ENCODE measurements around the gene NTM. TPM values are rescaled to one million over a fixed set of nuclear protein-coding genes. Genes with fewer than 3 reads are reported as not detected.

Gene NTM
- total RNA-seq, 2 donors from 2014 or later: 0.26 to 3.6 TPM

- no peak overlapping the region for H3K27ac ChIP-seq
Measured at GRCh38 chr11:132101881-132102280, 731.5 kb downstream of the NTM start.

GRCh38 chr11:132103021-132103420, 732.6 kb downstream of the NTM start:
- TF ChIP-seq CTCF (IDR thresholded peaks at IDR 0.05) (no peak), POLR2A (IDR thresholded peaks at IDR 0.05) (no peak)
- Histone ChIP-seq H3K4me3 (no peak overlapping the region), H3K4me1 (no peaks in the 10 kb centered on the region), H3K27ac (no peak overlapping the region), H3K36me3 (replicated peaks in 1 of 2; ENCODE audit: insufficient read depth in 1 of 2, low read depth in 2 of 2) (no peaks in the 10 kb centered on the region), H3K9me3 (no peaks in the 10 kb centered on the region), H3K27me3 (no peaks in the 10 kb centered on the region)
- no peak for ATAC-seq
- no peak for DNase-seq
- intact Hi-C loops (cut with DNase I): no loop called here
- 69 to 78% methylated on average over 10 of the region's 10 CpGs for WGBS, 2 donors

More at GRCh38 chr11:132101881-132102280, 731.5 kb downstream of the NTM start:
- H3K27me3 ChIP-seq: no peaks in the 10 kb centered on the region
- no peak for DNase-seq
- H3K4me1 ChIP-seq: no peaks in the 10 kb centered on the region
- intact Hi-C loops (cut with DNase I): no loop called here
- H3K9me3 ChIP-seq: no peaks in the 10 kb centered on the region
- TF ChIP-seq CTCF (IDR thresholded peaks at IDR 0.05) (no peak), POLR2A (IDR thresholded peaks at IDR 0.05) (no peak)
- no peak for ATAC-seq
- H3K36me3 ChIP-seq (replicated peaks in 1 of 2; ENCODE audit: insufficient read depth in 1 of 2, low read depth in 2 of 2): no peaks in the 10 kb centered on the region
- no peak overlapping the region for H3K4me3 ChIP-seq
- WGBS, 2 donors: 51 to 56% methylated on average over 3 of the region's 3 CpGs

GRCh38 chr11:132106096-132106982, 735.9 kb downstream of the NTM start:
- peak in 2 of 4 donors; percentile 26 to 30 for DNase-seq

GRCh38 chr11:132111316-132111715, 740.9 kb downstream of the NTM start:
- Histone ChIP-seq H3K27me3 (no peaks in the 10 kb centered on the region), H3K27ac (no peak overlapping the region), H3K4me1 (no peaks in the 10 kb centered on the region), H3K9me3 (no peaks in the 10 kb centered on the region), H3K36me3 (replicated peaks in 1 of 2; ENCODE audit: insufficient read depth in 1 of 2, low read depth in 2 of 2) (no peaks in the 10 kb centered on the region), H3K4me3 (no peak overlapping the region)
- intact Hi-C loops (cut with DNase I): no loop called here
- WGBS, 2 donors: 39 to 65% methylated on average over 2 of the region's 2 CpGs
- DNase-seq (no peak), ATAC-seq (no peak)
- no peak for TF ChIP-seq CTCF (IDR thresholded peaks at IDR 0.05)

More at GRCh38 chr11:132106096-132106982, 735.9 kb downstream of the NTM start:
- Histone ChIP-seq H3K4me1 (no peaks in the 10 kb centered on the region), H3K27ac (no peak overlapping the region), H3K4me3 (no peak overlapping the region), H3K27me3 (no peaks in the 10 kb centered on the region), H3K36me3 (replicated peaks in 1 of 2; ENCODE audit: insufficient read depth in 1 of 2, low read depth in 2 of 2) (no peaks in the 10 kb centered on the region), H3K9me3 (no peaks in the 10 kb centered on the region)
- no peak for ATAC-seq
- intact Hi-C loops (cut with DNase I): no loop called here
- TF ChIP-seq POLR2A (IDR thresholded peaks at IDR 0.05) (no peak), CTCF (IDR thresholded peaks at IDR 0.05) (no peak)
- WGBS, 2 donors: 48 to 57% methylated on average over 13 of the region's 13 CpGs

GRCh38 chr11:132111838-132112237, 741.4 kb downstream of the NTM start:
- H3K36me3 ChIP-seq (replicated peaks in 1 of 2; ENCODE audit: insufficient read depth in 1 of 2, low read depth in 2 of 2): no peaks in the 10 kb centered on the region
- no peak for ATAC-seq
- H3K4me1 ChIP-seq: no peaks in the 10 kb centered on the region
- H3K4me3 ChIP-seq: no peak overlapping the region
- no peak overlapping the region for H3K27ac ChIP-seq
- intact Hi-C loops (cut with DNase I): no loop called here
- DNase-seq: no peak
- WGBS, 2 donors: 50 to 56% methylated on average over 5 of the region's 5 CpGs
- H3K27me3 ChIP-seq: no peaks in the 10 kb centered on the region
- TF ChIP-seq POLR2A (IDR thresholded peaks at IDR 0.05): no peak
- no peak for TF ChIP-seq CTCF (IDR thresholded peaks at IDR 0.05)
- no peaks in the 10 kb centered on the region for H3K9me3 ChIP-seq
